Heart right ventricle (tissue), 16 donors: Measurements from ENCODE around the gene AP5Z1. TPM values are rescaled to one million over a fixed set of nuclear protein-coding genes. Genes with fewer than 3 reads are reported as not detected.
A peak's percentile ranks its signal among the peaks of the same experiment; 100 is the strongest.

ENCODE experiments used
- ATAC-seq, 8 donors: fragments of 200-7000 bp; cut with Tn5 transposase; one replicate each; pipeline ENCODE4 v1.9.1; 2020; ENCODE audit warnings: mild to moderate bottlenecking in 8 of 8, moderate library complexity in 8 of 8, moderate number of reproducible peaks in 1 of 8
- DNase-seq, 2 donors: peaks; one replicate each; pipeline ENCODE4 v3.0.0-alpha.2; 2020
- H3K27ac ChIP-seq, 10 donors: fragments of 200-600 bp; sonication (generic) in 2 of 10; one replicate each; pipeline versions ENCODE4 v1.5.0 to v1.8.0; 2020 to 2022; ENCODE audit warnings: mild to moderate bottlenecking in 3 of 10
- H3K27me3 ChIP-seq, 7 donors: fragments of 200-600 bp; one replicate each; pipeline ENCODE4 v1.8.0; 2021 to 2022; ENCODE audit warnings: mild to moderate bottlenecking in 2 of 7
- H3K36me3 ChIP-seq, 9 donors: fragments of 200-600 bp; sonication (generic) in 1 of 9; one replicate each; pipeline versions ENCODE4 v1.5.0 to v1.8.0; 2020 to 2022; ENCODE audit warnings: mild to moderate bottlenecking in 2 of 9
- H3K4me1 ChIP-seq, 9 donors: fragments of 200-600 bp; sonication (generic) in 1 of 9; one replicate each; pipeline versions ENCODE4 v1.5.0 to v1.8.0; 2020 to 2022; ENCODE audit warnings: mild to moderate bottlenecking in 4 of 9
- H3K4me3 ChIP-seq, 10 donors: fragments of 200-600 bp; sonication (generic) in 2 of 10; one replicate each; pipeline versions ENCODE4 v1.5.0 to v1.8.0; 2020 to 2022; ENCODE audit warnings: mild to moderate bottlenecking in 7 of 10, moderate library complexity in 2 of 10
- H3K9me3 ChIP-seq, 11 donors: fragments of 200-600 bp in 10 of 11; sonication (generic) in 2 of 11; one replicate each; pipeline versions ENCODE4 v1.5.0 to v1.8.0; 2013 to 2022; ENCODE audit warnings: mild to moderate bottlenecking in 2 of 11, control low read depth in 1 of 11, moderate library complexity in 1 of 11
- WGBS, 2 donors: extraction: QIAGEN DNeasy Blood & Tissue Kit; methylation state at CpG; one replicate each; pipeline ENCODE4 v1.1.7; 2013; ENCODE audit warnings: inconsistent platforms in 1 of 2; 5-methylcytosine and 5-hydroxymethylcytosine counted together
- intact Hi-C, 10 donors: fragments of 100-400 bp; cut with DNase I; formaldehyde crosslinking; loops; one replicate each; pipeline versions ENCODE4 v1.11.1 to v1.14.2; 2022
- polyA plus RNA-seq, 2 donors: library from polyadenylated mRNA; stranded (reverse); fragments of 200-250 nt; gene quantifications; one replicate each; pipeline ENCODE4 v1.2.3, GENCODE V29; 2013
- total RNA-seq, 10 donors: library from RNA; stranded (reverse); fragmentation: NEBNext Ultra II Directional in 3 of 10; extraction: Animal tissue kit (Norgen Biotek cat#: 25700) in 3 of 10; gene quantifications; one replicate each; pipeline versions ENCODE4 v1.2.1 to v1.2.4, GENCODE V29; 2021 to 2023
- TF ChIP-seq, protein P1 (sequence below), 9 donors: fragments of 200-600 bp; sonication (generic) in 2 of 9; IDR thresholded peaks; one replicate each; pipeline versions ENCODE4 v1.5.0 to v1.8.0; 2021 to 2022; ENCODE audit warnings: antibody characterized with exemption in 9 of 9, mild to moderate bottlenecking in 5 of 9, moderate library complexity in 1 of 9
- donor health status: Arrhythmogenic right ventricular cardiomyopathy.
- donor health status: ischemic (EF 13 %, LVEDD 7.1; RV severe dilation, severe dysfunction).
- donor health status: healthy with polysubstance abuse.
- donor health status: DM: no; HTN: yes; CAD: no.
- donor health status: DM: no; HTN: no; CAD: no.
- donor health status: ischemic (EF 25% LVEDD 6.9; RV normal size, moderate dysfunction).
- donor health status: ischemic (EF 25% LVEDD 5.7; RV mildly dilated, moderate dysfunction).
- donor health status: healthy.
- donor health status: DM: yes; HTN: yes; CAD: no.
- donor health status: Ischemic cardiomyopathy.
- donor health status: ischemic (EF 35%, LVEDD 5.7; RV mildly dilated, moderate dysfunction).
- donor health status: nonischemic (EF 11% LVEDD 7.7; RV severe dilation, severe dysfunction).
- donor health status: DM: yes; HTN: yes; CAD: no.
- donor health status: PGD.
- donor health status: ischemic (EF 29% LVEDD 5.4; RV normal size, mild dysfunction).
- donor health status: nonischemic (EF 23%, LVEDD 6.1; RV moderate dilation, normal function).

Gene AP5Z1
- total and polyA plus RNA-seq, 12 donors, result 8.5 to 30.9 (median 12.7) TPM

DNA sequence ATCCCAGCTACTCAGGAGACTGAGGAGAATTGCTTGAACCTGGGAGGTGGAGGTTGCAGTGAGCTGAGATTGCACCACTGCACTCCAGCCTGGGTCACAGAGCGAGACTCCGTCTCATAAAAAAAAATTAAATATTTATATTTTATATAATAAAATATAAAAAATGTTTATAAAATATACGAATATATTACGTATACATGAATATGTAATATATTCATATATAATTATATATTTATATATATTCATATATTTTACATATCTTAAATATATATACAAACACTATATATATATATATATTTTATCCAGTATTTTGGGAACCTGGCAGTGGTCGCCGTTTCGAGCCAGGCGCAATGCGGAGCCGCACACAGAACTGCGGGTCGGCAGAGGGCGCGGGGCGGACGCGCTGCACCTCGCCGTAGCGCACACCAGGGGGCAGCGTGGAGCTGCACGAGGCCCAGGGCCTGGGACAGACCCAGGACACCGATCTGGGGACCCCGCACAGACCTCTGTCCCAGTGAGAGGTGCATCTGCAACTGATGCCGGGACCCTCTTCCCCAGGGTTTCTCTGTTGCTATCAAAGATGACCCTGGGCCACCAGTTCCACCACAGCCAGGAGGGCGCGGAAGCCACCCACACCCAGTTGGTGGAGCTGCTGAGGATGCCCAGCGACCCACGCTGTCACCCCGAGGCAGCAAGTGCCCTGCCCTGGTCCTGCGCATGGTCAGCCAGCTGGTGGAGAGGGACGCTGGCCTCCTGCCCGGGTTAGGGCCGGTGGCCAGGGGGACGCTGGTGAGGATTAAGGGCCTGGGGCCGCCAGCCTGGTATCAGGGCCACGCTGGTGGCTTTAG is 22.7 kb downstream of the AP5Z1 start:
- ATAC-seq (peak; percentile 43 to 76 (median 72)), DNase-seq (peak in 1 of 2 donors; percentile 72)
- Histone ChIP-seq H3K36me3 (peaks cover 0 to 6% (median 0%) of the 10 kb centered on the region in 9 donors), H3K27ac (peak overlapping the region in 6 of 10 donors; percentile 25 to 67 (median 48)), H3K27me3 (no peaks in the 10 kb centered on the region), H3K9me3 (no peaks in the 10 kb centered on the region), H3K4me1 (peaks cover 0 to 32% (median 9%) of the 10 kb centered on the region in 9 donors), H3K4me3 (no peak overlapping the region)
- TF ChIP-seq, protein P1, sequence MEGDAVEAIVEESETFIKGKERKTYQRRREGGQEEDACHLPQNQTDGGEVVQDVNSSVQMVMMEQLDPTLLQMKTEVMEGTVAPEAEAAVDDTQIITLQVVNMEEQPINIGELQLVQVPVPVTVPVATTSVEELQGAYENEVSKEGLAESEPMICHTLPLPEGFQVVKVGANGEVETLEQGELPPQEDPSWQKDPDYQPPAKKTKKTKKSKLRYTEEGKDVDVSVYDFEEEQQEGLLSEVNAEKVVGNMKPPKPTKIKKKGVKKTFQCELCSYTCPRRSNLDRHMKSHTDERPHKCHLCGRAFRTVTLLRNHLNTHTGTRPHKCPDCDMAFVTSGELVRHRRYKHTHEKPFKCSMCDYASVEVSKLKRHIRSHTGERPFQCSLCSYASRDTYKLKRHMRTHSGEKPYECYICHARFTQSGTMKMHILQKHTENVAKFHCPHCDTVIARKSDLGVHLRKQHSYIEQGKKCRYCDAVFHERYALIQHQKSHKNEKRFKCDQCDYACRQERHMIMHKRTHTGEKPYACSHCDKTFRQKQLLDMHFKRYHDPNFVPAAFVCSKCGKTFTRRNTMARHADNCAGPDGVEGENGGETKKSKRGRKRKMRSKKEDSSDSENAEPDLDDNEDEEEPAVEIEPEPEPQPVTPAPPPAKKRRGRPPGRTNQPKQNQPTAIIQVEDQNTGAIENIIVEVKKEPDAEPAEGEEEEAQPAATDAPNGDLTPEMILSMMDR (IDR thresholded peaks at IDR 0.05), result peak; percentile 72 to 98 (median 89)
- intact Hi-C loops, result loop anchor here (1.0 to 10.0 kb wide), 7 partner anchors 77 to 289 kb away; partner anchors contain the start of gene RADIL (in 6 of the 10)
- 40 to 41% methylated on average over 37 of the region's 37 CpGs for WGBS, 2 donors

- no peak overlapping the region for H3K4me3 ChIP-seq
- no peak for DNase-seq
- intact Hi-C loops, result loop anchor here (1.0 to 10.0 kb wide), 7 partner anchors 76 to 289 kb away; partner anchors contain the start of gene RADIL (in 6 of the 10)
- peak overlapping the region in 6 of 10 donors; percentile 25 to 67 (median 48) for H3K27ac ChIP-seq
- H3K4me1 ChIP-seq, result peaks cover 0 to 31% (median 9%) of the 10 kb centered on the region in 9 donors
- WGBS, 2 donors, result 67 to 74% methylated on average over 15 of the region's 15 CpGs
- peak; percentile 11 to 55 (median 28) for ATAC-seq
- peaks cover 0 to 6% (median 0%) of the 10 kb centered on the region in 9 donors for H3K36me3 ChIP-seq
- H3K9me3 ChIP-seq, result no peaks in the 10 kb centered on the region
- TF ChIP-seq, protein P1 (IDR thresholded peaks at IDR 0.05), result no peak
- H3K27me3 ChIP-seq, result no peaks in the 10 kb centered on the region
These were observed 23.3 kb downstream of the AP5Z1 start for GRCh38 chr7:4798706-4799235.

- WGBS, 2 donors, result 69 to 74% methylated on average over 39 of the region's 39 CpGs
- peak overlapping the region in 4 of 10 donors; percentile 8 to 29 (median 18) for H3K27ac ChIP-seq
- peak; percentile 60 to 64 for DNase-seq
- ATAC-seq, result peak; percentile 39 to 77 (median 59)
- TF ChIP-seq, protein P1 (IDR thresholded peaks at IDR 0.05), result no peak
- no peak overlapping the region for H3K4me3 ChIP-seq
- H3K27me3 ChIP-seq, result no peaks in the 10 kb centered on the region
- no peaks in the 10 kb centered on the region for H3K9me3 ChIP-seq
- H3K4me1 ChIP-seq, result peaks cover 0 to 31% (median 9%) of the 10 kb centered on the region in 9 donors
- intact Hi-C loops, result loop anchor here (2.0 to 10.0 kb wide), 6 partner anchors 75 to 288 kb away; partner anchors contain the start of gene RADIL (in 5 of the 10)
- H3K36me3 ChIP-seq, result peaks cover 0 to 6% (median 0%) of the 10 kb centered on the region in 9 donors
These were observed 24.3 kb downstream of the AP5Z1 start for GRCh38 chr7:4799508-4800268.
